Neural progenitor cell (in vitro differentiated cells): ENCODE results near the gene KIF3B.

Source experiments
- EZH2 ChIP-seq: fragments of 200-600 bp; sonication (generic); IDR thresholded peaks from 2 replicates; pipeline ENCODE4 v1.6.1; 2017; ENCODE audit warnings: antibody characterized with exemption, mild to moderate bottlenecking, moderate library complexity
- TF ChIP-seq, protein P1 (sequence below): fragments of 200-600 bp; sonication (generic); IDR thresholded peaks from 2 replicates; pipeline ENCODE4 v1.5.1; 2017; ENCODE audit warnings: antibody characterized with exemption, mild to moderate bottlenecking

DNA sequence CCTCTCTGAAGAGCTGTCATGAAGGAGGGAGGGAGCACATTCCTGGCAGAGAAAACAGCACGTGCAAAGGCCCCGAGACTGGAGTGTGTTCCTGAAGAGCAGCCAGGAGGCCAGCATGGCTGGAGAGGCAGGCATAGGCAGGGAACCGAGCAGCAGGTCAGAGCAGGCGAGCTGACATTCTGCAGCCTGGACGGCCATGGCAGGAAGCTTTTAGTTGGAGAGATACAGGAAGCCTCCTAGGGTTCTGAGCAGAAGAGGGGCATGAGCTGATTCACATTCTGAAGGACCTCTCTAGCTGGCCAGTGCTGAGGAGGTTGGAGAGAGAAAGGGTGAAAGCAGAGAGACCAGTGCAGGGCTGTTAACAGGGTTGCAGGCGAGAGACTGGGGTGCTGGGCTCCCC, 40.0 kb upstream of the KIF3B start:
- TF ChIP-seq, protein P1, sequence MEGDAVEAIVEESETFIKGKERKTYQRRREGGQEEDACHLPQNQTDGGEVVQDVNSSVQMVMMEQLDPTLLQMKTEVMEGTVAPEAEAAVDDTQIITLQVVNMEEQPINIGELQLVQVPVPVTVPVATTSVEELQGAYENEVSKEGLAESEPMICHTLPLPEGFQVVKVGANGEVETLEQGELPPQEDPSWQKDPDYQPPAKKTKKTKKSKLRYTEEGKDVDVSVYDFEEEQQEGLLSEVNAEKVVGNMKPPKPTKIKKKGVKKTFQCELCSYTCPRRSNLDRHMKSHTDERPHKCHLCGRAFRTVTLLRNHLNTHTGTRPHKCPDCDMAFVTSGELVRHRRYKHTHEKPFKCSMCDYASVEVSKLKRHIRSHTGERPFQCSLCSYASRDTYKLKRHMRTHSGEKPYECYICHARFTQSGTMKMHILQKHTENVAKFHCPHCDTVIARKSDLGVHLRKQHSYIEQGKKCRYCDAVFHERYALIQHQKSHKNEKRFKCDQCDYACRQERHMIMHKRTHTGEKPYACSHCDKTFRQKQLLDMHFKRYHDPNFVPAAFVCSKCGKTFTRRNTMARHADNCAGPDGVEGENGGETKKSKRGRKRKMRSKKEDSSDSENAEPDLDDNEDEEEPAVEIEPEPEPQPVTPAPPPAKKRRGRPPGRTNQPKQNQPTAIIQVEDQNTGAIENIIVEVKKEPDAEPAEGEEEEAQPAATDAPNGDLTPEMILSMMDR = no peak
- TF ChIP-seq EZH2 = no peak
